MM.1S (cell line): ENCODE measurements around the gene SEZ6L.

Experiments
- DNase-seq: peaks from one replicate; pipeline ENCODE4 v3.0.0-alpha.2; 2015
- H2AFZ ChIP-seq: fragments of 300-600 bp; sonication (generic); 2 replicates; pipeline ENCODE4 v1.6.0; 2016; ENCODE audit warnings: antibody characterized with exemption, low read length
- H3F3A ChIP-seq: fragments of 300-600 bp; sonication (generic); 2 replicates; pipeline ENCODE4 v1.6.1; 2016; ENCODE audit warnings: mild to moderate bottlenecking, antibody characterized with exemption, low read length, moderate library complexity, mixed read lengths; ENCODE audit not compliant: insufficient read depth
- H3K27ac ChIP-seq: fragments of 300-600 bp; sonication (generic); 2 replicates; pipeline ENCODE4 v1.5.1; 2016; ENCODE audit warnings: mild to moderate bottlenecking, low read length
- H3K27me3 ChIP-seq: fragments of 300-600 bp; sonication (generic); replicated peaks from 2 replicates; pipeline ENCODE4 v1.6.0; 2016; ENCODE audit warnings: low read length; ENCODE audit not compliant: insufficient read depth
- H3K36me3 ChIP-seq: fragments of 300-600 bp; sonication (generic); replicated peaks from 2 replicates; pipeline ENCODE4 v1.6.1; 2016; ENCODE audit warnings: mild to moderate bottlenecking, low read length, mixed read lengths; ENCODE audit not compliant: insufficient read depth
- H3K4me1 ChIP-seq: fragments of 300-600 bp; sonication (generic); 2 replicates; pipeline ENCODE4 v1.6.1; 2016; ENCODE audit warnings: low read length, mixed read lengths
- H3K4me2 ChIP-seq: fragments of 300-600 bp; sonication (generic); 2 replicates; pipeline ENCODE4 v1.6.0; 2016; ENCODE audit warnings: low read depth, low read length
- H3K4me3 ChIP-seq: fragments of 300-600 bp; sonication (generic); 2 replicates; pipeline ENCODE4 v1.5.1; 2016; ENCODE audit warnings: low read length, mixed read lengths
- H3K79me2 ChIP-seq: fragments of 300-600 bp; sonication (generic); 2 replicates; pipeline ENCODE4 v1.6.1; 2016; ENCODE audit warnings: mixed run types, low read length, mixed read lengths
- H3K9ac ChIP-seq: fragments of 300-600 bp; sonication (generic); 2 replicates; pipeline ENCODE4 v1.6.1; 2016; ENCODE audit warnings: low read length, mixed read lengths
- H3K9me2 ChIP-seq: fragments of 300-600 bp; sonication (generic); replicated peaks from 2 replicates; pipeline ENCODE4 v1.6.1; 2016; ENCODE audit warnings: mild to moderate bottlenecking, low read length, mixed read lengths; ENCODE audit not compliant: insufficient read depth
- H3K9me3 ChIP-seq: fragments of 300-600 bp; sonication (generic); replicated peaks from 2 replicates; pipeline ENCODE4 v1.6.1; 2016; ENCODE audit warnings: mild to moderate bottlenecking, low read length, mixed read lengths; ENCODE audit not compliant: insufficient read depth
- H4K20me1 ChIP-seq: fragments of 300-600 bp; sonication (generic); 2 replicates; pipeline ENCODE4 v1.6.1; 2016; ENCODE audit warnings: mild to moderate bottlenecking, low read length, moderate library complexity, mixed read lengths; ENCODE audit not compliant: insufficient read depth
- CTCF ChIP-seq: fragments of 300-600 bp; sonication (generic); IDR thresholded peaks from 2 replicates; pipeline ENCODE4 v1.5.1; 2016; ENCODE audit warnings: antibody characterized with exemption, low read length, mixed read lengths
- EZH2 ChIP-seq: fragments of 300-600 bp; sonication (generic); optimal IDR thresholded peaks from 2 replicates; pipeline ENCODE3; 2017; ENCODE audit warnings: low read depth, mild to moderate bottlenecking, antibody characterized with exemption, low read length, mixed read lengths
- EZH2phosphoT487 ChIP-seq: fragments of 300-600 bp; sonication (generic); IDR thresholded peaks from 2 replicates; pipeline ENCODE4 v1.6.1; 2018; ENCODE audit warnings: antibody characterized with exemption, low read length

SEZ6L gene

GRCh38 chr22:26134654-26135330, 34.5 kb upstream of the SEZ6L start:
- Histone ChIP-seq H3K4me1 (no peaks in the 10 kb centered on the region), H4K20me1 (no peaks in the 10 kb centered on the region), H3K27ac (no peak overlapping the region), H3K27me3 (peaks cover 27% of the 10 kb centered on the region), H3F3A (no peaks in the 10 kb centered on the region), H3K9me3 (no peaks in the 10 kb centered on the region), H3K79me2 (no peaks in the 10 kb centered on the region), H3K4me3 (no peak overlapping the region), H3K9ac (no peak overlapping the region), H3K9me2 (no peaks in the 10 kb centered on the region), H2AFZ (no peak overlapping the region), H3K4me2 (no peak overlapping the region), H3K36me3 (no peaks in the 10 kb centered on the region)
- peak; percentile 23 for DNase-seq
- TF ChIP-seq EZH2phosphoT487 = no peak
- TF ChIP-seq EZH2 = no peak
- peak; percentile 45 for TF ChIP-seq CTCF

DNA sequence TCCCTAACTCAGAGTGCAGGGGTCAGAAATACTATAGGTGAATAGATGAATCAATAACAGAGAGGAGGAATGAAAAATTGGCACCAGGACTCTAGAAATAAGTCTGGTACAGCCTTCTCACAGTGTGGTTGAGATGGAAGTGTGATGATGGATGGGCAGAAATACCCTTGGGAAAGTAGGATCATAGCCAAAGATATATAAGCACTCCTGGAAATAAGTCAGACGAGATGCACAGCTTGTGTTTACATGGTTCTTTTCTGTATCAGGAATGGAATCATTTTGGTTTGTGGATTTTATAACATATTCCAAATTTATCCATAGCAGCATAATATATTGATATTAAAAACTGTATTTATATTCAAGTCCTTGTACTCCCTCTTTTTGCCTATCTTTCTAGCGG, 33.5 kb upstream of the SEZ6L start:
- H3K36me3 ChIP-seq = no peaks in the 10 kb centered on the region
- H3K79me2 ChIP-seq = no peaks in the 10 kb centered on the region
- no peaks in the 10 kb centered on the region for H3K9me3 ChIP-seq
- H3K27ac ChIP-seq = no peak overlapping the region
- H3K9me2 ChIP-seq = no peaks in the 10 kb centered on the region
- H3K4me2 ChIP-seq = no peak overlapping the region
- no peak overlapping the region for H2AFZ ChIP-seq
- no peak overlapping the region for H3K9ac ChIP-seq
- no peaks in the 10 kb centered on the region for H3F3A ChIP-seq
- H3K4me1 ChIP-seq = no peaks in the 10 kb centered on the region
- TF ChIP-seq CTCF = no peak
- TF ChIP-seq EZH2 = no peak
- no peak for TF ChIP-seq EZH2phosphoT487
- H3K4me3 ChIP-seq = no peak overlapping the region
- no peak for DNase-seq
- peaks cover 34% of the 10 kb centered on the region for H3K27me3 ChIP-seq
- no peaks in the 10 kb centered on the region for H4K20me1 ChIP-seq

DNA sequence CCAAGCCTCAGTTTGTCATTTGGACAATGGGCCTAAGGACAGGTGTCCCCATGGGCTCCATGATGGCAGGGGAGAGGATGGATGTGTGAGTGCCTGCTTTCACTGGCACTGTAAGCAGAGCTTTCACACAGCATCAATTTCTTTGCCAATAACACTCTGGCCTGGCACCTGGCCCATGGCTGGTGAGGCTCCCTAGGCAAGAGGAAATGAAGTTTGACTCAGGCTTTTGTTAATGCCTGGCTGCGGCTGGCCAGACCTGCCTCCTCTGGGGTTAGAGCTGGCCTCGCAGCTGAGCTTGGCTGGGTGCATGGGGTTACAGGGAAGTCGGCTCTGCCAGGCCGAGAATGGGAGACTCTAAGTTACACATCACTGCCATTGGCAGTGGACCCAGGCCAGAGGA, 30.0 kb upstream of the SEZ6L start:
- H3K9me2 ChIP-seq = no peaks in the 10 kb centered on the region
- peaks cover 48% of the 10 kb centered on the region for H3K27me3 ChIP-seq
- no peak overlapping the region for H3K9ac ChIP-seq
- no peaks in the 10 kb centered on the region for H3K36me3 ChIP-seq
- no peaks in the 10 kb centered on the region for H3F3A ChIP-seq
- no peak for TF ChIP-seq EZH2
- TF ChIP-seq CTCF = no peak
- TF ChIP-seq EZH2phosphoT487 = no peak
- no peak overlapping the region for H3K4me2 ChIP-seq
- no peak overlapping the region for H2AFZ ChIP-seq
- no peaks in the 10 kb centered on the region for H3K9me3 ChIP-seq
- H4K20me1 ChIP-seq = no peaks in the 10 kb centered on the region
- no peak for DNase-seq
- no peaks in the 10 kb centered on the region for H3K79me2 ChIP-seq
- H3K4me1 ChIP-seq = no peaks in the 10 kb centered on the region
- no peak overlapping the region for H3K27ac ChIP-seq
- H3K4me3 ChIP-seq = no peak overlapping the region
